ENCODE data around the gene FOXJ2.

- TF ChIP-seq POLR2A (IDR thresholded peaks at IDR 0.05; ENCODE audit: low read length) (no peak), GATA1 (IDR thresholded peaks at IDR 0.05; ENCODE audit: low read depth, low read length) (no peak)
Observed at GRCh38 chr12:8027856-8028255, 4.7 kb upstream of the FOXJ2 start.

All from erythroblast (primary cell).